Sigmoid colon (tissue), 4 donors: ENCODE results near the gene NOC4L.

Experiments used
- EP300 ChIP-seq, 4 donors: sonication (generic); formaldehyde crosslinking; IDR thresholded peaks; one replicate each; pipeline ENCODE4 v1.6.1; 2017; ENCODE audit warnings: antibody characterized with exemption in 4 of 4
- POLR2A ChIP-seq, 2 donors: fragments of 450-650 bp; IDR thresholded peaks; one replicate each; pipeline ENCODE4 v1.6.1; 2016; ENCODE audit warnings: antibody characterized with exemption in 2 of 2, mild to moderate bottlenecking in 2 of 2, moderate library complexity in 2 of 2
- POLR2AphosphoS5 ChIP-seq, 4 donors: sonication (generic); formaldehyde crosslinking; IDR thresholded peaks; one replicate each; pipeline ENCODE4 v1.6.1; 2017; ENCODE audit warnings: antibody characterized with exemption in 4 of 4
- TF ChIP-seq, protein P1 (sequence below), 4 experiments: fragments of 450-650 bp in 3 of 4; fragments of 200-600 bp in 1 of 4; IDR thresholded peaks; one replicate each; pipeline ENCODE4 v1.5.1; 2016 to 2019; ENCODE audit warnings: antibody characterized with exemption in 4 of 4, mild to moderate bottlenecking in 3 of 4, moderate library complexity in 2 of 4

- no peak for TF ChIP-seq EP300 (IDR thresholded peaks at IDR 0.05)
- TF ChIP-seq, protein P1, sequence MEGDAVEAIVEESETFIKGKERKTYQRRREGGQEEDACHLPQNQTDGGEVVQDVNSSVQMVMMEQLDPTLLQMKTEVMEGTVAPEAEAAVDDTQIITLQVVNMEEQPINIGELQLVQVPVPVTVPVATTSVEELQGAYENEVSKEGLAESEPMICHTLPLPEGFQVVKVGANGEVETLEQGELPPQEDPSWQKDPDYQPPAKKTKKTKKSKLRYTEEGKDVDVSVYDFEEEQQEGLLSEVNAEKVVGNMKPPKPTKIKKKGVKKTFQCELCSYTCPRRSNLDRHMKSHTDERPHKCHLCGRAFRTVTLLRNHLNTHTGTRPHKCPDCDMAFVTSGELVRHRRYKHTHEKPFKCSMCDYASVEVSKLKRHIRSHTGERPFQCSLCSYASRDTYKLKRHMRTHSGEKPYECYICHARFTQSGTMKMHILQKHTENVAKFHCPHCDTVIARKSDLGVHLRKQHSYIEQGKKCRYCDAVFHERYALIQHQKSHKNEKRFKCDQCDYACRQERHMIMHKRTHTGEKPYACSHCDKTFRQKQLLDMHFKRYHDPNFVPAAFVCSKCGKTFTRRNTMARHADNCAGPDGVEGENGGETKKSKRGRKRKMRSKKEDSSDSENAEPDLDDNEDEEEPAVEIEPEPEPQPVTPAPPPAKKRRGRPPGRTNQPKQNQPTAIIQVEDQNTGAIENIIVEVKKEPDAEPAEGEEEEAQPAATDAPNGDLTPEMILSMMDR (IDR thresholded peaks at IDR 0.05) = no peak
- TF ChIP-seq POLR2AphosphoS5 (IDR thresholded peaks at IDR 0.05) = no peak
- TF ChIP-seq POLR2A (IDR thresholded peaks at IDR 0.05) = no peak
Observed at GRCh38 chr12:132131229-132131628, 13.0 kb upstream of the NOC4L start.
